NCI-H2227 (cell line): Measurements from ENCODE around the gene GTF3C4.
A peak's percentile ranks its signal among the peaks of the same experiment; 100 is the strongest.

Source experiments
- DNase-seq: peaks from one replicate; lab custom pipeline; 2025; ENCODE audit not compliant: unreplicated experiment; lab: John Stamatoyannopoulos, UW

GTF3C4 gene, protein sequence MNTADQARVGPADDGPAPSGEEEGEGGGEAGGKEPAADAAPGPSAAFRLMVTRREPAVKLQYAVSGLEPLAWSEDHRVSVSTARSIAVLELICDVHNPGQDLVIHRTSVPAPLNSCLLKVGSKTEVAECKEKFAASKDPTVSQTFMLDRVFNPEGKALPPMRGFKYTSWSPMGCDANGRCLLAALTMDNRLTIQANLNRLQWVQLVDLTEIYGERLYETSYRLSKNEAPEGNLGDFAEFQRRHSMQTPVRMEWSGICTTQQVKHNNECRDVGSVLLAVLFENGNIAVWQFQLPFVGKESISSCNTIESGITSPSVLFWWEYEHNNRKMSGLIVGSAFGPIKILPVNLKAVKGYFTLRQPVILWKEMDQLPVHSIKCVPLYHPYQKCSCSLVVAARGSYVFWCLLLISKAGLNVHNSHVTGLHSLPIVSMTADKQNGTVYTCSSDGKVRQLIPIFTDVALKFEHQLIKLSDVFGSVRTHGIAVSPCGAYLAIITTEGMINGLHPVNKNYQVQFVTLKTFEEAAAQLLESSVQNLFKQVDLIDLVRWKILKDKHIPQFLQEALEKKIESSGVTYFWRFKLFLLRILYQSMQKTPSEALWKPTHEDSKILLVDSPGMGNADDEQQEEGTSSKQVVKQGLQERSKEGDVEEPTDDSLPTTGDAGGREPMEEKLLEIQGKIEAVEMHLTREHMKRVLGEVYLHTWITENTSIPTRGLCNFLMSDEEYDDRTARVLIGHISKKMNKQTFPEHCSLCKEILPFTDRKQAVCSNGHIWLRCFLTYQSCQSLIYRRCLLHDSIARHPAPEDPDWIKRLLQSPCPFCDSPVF

GRCh38 chr9:132670457-132671391 lies at the start of gene GTF3C4:
TSS of gene GTF3C4 (plus strand) at chr9:132670464. CDS start at chr9:132670599, 135 bp downstream.
- DNase-seq = peak; percentile 43

DNA sequence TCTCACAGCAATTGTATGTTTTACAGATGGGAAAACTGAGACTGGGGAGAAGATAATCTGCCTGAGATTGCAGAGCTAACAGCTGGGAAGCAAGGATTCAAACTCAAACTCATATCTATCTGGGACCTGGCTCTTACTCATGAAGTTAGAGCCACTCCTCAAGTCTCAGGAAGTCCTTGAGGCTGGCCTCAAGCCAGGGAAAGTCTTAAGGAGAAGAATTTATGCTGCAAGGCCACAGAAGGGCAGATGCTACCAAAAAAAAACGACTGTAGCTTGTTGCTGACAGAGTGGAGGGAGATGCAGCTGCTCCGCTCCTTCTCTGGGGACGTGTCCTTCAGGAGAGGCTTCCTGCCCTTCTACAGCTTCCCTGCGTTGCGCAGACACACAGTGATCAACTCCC lies 48.1 kb upstream of the GTF3C4 start:
- DNase-seq = no peak

DNA sequence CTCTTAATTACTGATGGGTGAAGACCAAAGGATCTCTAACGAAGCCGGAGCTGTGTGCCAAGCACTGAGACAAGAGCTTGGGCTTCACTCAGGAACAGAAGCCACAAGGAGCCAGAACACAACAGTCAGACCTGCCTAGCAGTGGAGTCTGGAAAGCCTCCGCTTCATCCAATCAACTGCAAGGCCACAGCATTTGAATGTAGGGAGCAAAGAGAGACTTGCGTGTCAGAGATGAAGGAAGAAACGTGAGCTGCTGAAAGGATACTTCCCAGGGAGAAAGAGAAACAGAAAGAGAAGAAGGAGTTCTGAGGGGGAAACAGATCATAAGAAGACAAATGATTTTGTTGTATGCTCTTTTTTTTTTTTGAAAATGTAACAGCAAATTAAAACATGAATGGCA lies 44.0 kb upstream of the GTF3C4 start:
- DNase-seq = no peak

- no peak for DNase-seq
Observed at GRCh38 chr9:132627106-132627505, 43.2 kb upstream of the GTF3C4 start.

- DNase-seq = no peak
Observed at GRCh38 chr9:132627594-132627993, 42.7 kb upstream of the GTF3C4 start.

DNA sequence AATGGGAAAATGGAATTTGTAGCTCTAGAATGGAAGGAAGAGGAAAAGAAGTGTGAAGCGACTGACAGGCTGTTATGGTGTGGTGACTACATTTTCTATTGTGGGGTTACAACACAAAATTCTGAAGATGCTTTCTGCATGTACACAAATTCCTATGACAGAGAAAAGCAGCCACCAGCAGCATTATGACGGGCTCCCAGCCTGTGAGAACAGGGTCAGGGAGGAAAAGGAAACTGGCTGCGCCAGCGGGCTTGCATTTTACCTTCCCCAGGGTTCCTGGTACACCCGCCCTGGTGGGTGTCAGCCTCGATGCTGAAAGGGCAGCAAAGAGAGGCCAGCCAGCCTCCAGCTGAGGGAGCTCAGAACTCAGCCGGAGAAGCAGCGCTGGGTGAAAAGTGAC lies 41.5 kb upstream of the GTF3C4 start:
- DNase-seq = no peak

- DNase-seq = no peak
Observed at GRCh38 chr9:132630116-132630515, 40.1 kb upstream of the GTF3C4 start.

GRCh38 chr9:132630811-132631210 lies 39.5 kb upstream of the GTF3C4 start:
- DNase-seq = no peak

DNA sequence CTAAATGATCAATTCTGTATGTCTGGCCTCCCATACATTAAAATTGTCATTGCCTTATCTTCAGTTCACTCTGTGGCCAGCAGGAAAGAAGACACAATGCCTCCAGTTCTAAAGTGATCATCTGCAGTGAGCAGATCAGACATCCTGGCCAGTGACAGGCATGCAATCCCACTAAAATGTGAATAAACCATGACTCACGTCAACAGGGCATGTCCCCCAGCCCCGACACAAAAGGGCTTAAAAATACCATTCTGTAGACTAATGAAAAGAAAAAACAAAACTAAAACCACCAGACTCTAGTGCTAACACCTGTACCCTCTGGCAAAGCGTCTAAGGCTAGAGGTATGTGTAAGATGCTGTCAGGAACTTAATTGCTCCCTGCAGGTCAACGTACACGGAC lies 39.0 kb upstream of the GTF3C4 start:
- DNase-seq = no peak

- no peak for DNase-seq
Observed at GRCh38 chr9:132631685-132632084, 38.6 kb upstream of the GTF3C4 start.

DNA sequence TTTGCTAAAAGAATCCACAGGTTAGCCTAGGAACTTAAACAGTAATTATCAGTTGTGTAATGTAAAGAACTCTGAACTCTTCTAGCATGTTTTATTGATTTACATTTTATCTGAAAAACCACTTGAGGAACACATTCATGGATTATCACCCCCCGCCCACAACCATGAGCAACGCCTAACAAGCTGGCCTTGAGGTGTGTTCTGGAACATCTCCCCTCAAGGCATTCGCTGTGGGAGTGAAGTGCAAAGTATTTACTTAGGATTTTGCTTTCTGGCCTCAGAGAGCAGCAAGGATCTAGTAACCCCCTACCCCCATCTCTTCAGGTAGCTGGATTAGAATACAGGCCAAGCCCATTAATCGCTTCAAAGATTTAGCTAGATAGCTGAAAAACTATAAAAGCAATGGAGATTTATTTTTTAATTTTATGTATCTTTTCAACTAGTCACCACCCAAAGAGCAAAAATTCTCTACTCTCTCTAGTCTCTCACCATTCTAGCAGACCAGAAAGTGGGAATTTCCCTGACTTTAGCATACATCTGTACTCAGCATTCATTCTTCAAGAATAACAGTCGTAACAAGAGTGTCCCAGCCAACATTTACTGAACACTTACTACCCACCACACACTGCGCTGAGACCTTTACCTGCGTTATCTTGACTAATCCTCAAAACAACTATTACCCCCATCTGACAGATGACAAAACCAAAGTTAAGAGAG lies 37.7 kb upstream of the GTF3C4 start:
- no peak for DNase-seq

DNA sequence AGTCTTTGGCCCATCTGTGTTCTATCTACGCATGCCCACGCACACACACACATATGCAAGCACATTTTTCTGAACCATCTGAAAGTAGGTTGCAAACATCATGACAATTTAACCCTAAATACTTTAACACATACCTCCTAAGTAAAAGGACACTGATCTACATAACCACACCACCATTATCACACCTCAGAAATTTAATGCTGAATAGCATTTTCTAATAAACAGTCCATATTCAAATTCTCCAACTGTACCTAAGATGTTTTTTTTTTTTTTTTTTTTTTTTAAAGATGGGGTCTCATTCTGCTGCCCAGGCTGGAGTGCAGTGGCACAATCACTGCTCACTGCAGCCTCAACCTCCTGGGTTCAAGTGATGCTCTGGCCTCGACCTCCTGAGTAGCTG lies 35.9 kb upstream of the GTF3C4 start:
- DNase-seq = no peak

GRCh38 chr9:132637351-132637750 lies 32.9 kb upstream of the GTF3C4 start:
- DNase-seq = no peak

DNA sequence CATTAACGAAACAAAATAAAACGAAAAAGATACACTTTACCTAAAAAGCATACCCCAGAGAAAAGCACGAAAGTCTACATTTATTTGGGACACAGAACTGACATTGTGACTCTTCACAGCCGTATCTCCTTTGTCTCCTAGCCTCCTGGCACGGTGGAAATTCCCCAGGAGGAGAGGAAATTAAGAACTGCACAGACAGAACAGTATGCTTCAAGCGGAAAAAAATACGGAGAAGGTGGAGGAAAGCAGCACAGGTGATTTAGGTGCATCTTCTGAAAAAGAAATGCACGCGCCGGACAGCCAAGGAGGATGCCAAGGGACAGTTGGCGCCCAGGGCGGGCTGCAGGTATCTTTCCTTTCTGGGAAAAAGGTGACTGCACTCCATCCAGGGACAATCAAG lies 32.5 kb upstream of the GTF3C4 start:
- DNase-seq = no peak

DNA sequence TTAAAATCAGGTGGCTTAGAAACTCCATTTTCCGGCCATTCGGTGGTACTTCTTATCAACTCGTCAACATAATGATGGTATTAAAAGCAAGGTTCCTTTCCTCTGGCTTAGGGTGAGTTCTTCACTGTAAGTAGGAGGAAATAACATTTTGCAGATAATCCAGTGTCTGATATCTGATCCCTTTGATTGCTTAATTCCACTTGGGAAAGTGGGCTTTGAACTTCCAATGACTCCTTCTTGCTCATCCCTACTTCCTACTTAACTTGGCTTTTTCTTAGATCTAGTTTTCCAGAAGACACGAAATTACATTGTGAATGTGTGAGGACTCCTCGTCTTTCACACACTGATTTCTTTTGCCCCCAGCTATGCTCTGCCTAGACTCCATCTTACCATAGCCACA lies 32.0 kb upstream of the GTF3C4 start:
- no peak for DNase-seq

DNA sequence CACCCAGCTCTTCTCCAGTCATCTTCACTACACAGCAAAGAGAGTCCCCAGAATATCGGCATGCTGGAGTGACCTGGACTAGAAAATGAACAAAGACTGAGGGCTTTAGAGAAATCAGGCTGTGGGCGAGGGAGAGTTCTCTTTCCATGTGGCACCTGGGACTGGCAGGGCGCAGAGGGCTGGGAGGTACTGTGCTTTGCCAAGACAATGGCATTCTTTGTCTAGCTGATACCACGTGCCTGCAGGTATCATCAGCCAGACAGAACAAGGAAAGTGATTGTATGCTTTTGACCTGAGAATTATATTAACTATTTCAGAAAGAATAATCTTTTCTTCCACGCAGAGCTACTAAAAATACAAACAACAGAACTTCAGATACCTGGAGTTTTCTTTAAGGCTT lies 30.9 kb upstream of the GTF3C4 start:
- no peak for DNase-seq

DNA sequence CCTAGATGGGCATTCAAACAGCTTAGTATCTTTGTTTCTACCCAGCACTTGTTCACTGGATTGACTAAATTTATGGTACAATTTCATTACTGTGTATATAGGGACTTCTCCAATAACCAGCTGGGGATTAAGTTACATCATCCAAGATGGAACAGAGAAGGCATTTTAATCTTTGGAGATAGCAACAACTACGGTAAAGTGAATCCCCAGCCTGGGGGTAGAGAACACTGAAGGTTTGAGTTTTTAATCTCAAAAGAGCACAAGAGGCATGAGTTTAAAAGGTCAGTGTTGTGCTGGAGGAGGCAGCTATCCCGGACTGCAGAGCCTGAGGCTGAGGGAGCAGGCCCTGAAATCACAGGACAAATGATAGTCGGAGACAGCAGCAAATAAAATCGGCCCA lies 29.0 kb upstream of the GTF3C4 start:
- no peak for DNase-seq

- DNase-seq = no peak
Observed at GRCh38 chr9:132644251-132644650, 26.0 kb upstream of the GTF3C4 start.

GRCh38 chr9:132645306-132645705 lies 25.0 kb upstream of the GTF3C4 start:
- DNase-seq = no peak

DNA sequence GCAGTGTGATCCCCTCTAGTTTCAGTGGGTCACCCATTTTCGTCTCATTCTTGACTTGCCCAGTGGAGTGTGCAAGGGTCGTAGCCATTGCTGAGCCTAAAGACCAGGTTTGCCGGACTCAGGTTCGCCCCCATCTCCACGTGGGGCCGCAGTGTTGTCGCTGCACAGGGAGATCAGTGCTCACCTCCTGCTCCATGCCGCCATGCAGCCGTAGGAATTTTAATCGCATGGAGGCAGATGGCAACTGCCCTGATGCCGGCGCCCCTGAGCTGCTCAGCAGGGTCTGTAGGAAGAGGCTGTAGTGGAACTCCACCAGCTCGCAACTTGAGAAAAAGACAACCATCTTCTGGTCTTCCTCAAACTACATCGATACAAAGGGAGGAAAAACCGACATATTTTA lies 24.6 kb upstream of the GTF3C4 start:
- DNase-seq = no peak

- DNase-seq = no peak
Observed at GRCh38 chr9:132646726-132647125, 23.5 kb upstream of the GTF3C4 start.
